T-helper 17 cell (primary cell): Measurements from ENCODE around the gene GSDME. TPM values are rescaled to one million over a fixed set of nuclear protein-coding genes. Genes with fewer than 3 reads are reported as not detected.

Experiments used
- ATAC-seq: fragments of 150-1000 bp; cut with Tn5 transposase; 2 replicates; pipeline ENCODE4 v1.10.0; 2021; ENCODE audit warnings: mild to moderate bottlenecking, moderate library complexity
- DNase-seq, 3 donors: peaks; one replicate each; pipeline versions ENCODE4 v3.0.0 to v3.0.0-alpha.2; 2020 to 2021
- H3K9me3 ChIP-seq: one replicate; pipeline ENCODE4 v1.7.0; 2013; ENCODE audit warnings: low read length, mild to moderate bottlenecking; ENCODE audit not compliant: control insufficient read depth, poor library complexity, severe bottlenecking
- H3K27ac Mint-ChIP-seq: one replicate; pipeline ENCODE4 v1.8.0; 2022; ENCODE audit warnings: mild to moderate bottlenecking, moderate library complexity, mixed read lengths
- H3K27me3 Mint-ChIP-seq: one replicate; pipeline ENCODE4 v1.8.0; 2022; ENCODE audit warnings: mixed read lengths
- H3K36me3 Mint-ChIP-seq: one replicate; pipeline ENCODE4 v1.8.0; 2022; ENCODE audit warnings: low read depth, mixed read lengths
- H3K4me1 Mint-ChIP-seq: one replicate; pipeline ENCODE4 v1.8.0; 2022; ENCODE audit warnings: mild to moderate bottlenecking, mixed read lengths
- H3K4me3 Mint-ChIP-seq: one replicate; pipeline ENCODE4 v1.8.0; 2022; ENCODE audit warnings: mild to moderate bottlenecking, moderate library complexity, mixed read lengths
- total RNA-seq, 4 donors: library from RNA in 2 of 4; stranded (reverse) in 2 of 4; gene quantifications; one replicate each; pipeline ENCODE4 v1.2.3 and lab custom pipeline; 2022 to 2026

The GSDME gene
- total RNA-seq, 2 donors from 2014 or later, result 0.75 TPM; not detected in 1

DNA sequence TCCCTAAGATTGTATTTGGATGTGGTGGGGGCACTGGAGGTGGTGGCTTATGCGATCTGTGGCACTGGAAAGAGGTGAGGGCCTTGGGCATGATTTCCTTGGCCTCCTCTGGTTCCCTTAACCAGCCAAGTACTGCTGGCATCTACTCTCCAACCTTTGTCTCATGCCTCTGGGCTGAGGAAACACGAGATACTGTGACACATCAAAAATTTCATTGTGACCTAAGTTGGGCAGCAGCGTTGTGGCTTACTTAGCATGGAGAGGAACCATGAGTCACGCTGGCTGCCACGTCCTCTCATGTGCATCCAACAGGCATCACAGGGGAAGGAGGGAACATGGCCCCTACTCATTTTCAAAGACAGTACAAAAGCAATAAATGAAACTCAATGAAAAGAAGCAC, 29.7 kb upstream of the GSDME start:
- Mint-ChIP-seq H3K4me1 (no peaks in the 10 kb centered on the region), H3K36me3 (peaks cover 2% of the 10 kb centered on the region), H3K4me3 (no peak overlapping the region), H3K27ac (no peak overlapping the region), H3K27me3 (no peaks in the 10 kb centered on the region)
- DNase-seq (no peak), ATAC-seq (peak; percentile 21)
- H3K9me3 ChIP-seq, result no peaks in the 10 kb centered on the region

DNA sequence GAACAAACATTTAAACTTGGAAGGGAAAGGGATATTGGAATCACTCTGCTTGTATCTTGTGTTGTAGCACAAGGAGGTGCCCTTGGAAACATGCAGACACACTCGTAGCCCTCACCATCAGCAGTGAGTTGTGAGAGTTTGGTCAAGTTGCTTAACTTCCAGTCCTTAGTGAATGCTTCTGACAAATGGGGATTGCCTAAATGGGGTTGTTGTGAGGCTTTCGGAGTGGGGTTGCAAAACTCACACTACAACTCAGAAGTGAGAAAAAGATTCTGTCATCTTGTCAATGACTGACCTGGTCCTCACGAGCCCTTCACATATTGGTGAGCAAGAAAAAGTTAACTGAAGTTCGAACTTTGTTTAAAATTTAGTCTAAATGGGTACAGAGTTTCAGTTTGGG, 29.0 kb upstream of the GSDME start:
- Mint-ChIP-seq H3K4me1 (no peaks in the 10 kb centered on the region), H3K27me3 (no peaks in the 10 kb centered on the region), H3K27ac (no peak overlapping the region), H3K4me3 (no peak overlapping the region), H3K36me3 (peaks cover 2% of the 10 kb centered on the region)
- ATAC-seq (no peak), DNase-seq (no peak)
- H3K9me3 ChIP-seq, result no peaks in the 10 kb centered on the region

GRCh38 chr7:24784277-24784676, 27.0 kb upstream of the GSDME start:
- no peaks in the 10 kb centered on the region for H3K27me3 Mint-ChIP-seq
- H3K4me3 Mint-ChIP-seq, result no peak overlapping the region
- ATAC-seq (no peak), DNase-seq (no peak)
- peaks cover 2% of the 10 kb centered on the region for H3K36me3 Mint-ChIP-seq
- no peaks in the 10 kb centered on the region for H3K4me1 Mint-ChIP-seq
- peak overlapping the region; percentile 41 for H3K27ac Mint-ChIP-seq
- no peaks in the 10 kb centered on the region for H3K9me3 ChIP-seq

DNA sequence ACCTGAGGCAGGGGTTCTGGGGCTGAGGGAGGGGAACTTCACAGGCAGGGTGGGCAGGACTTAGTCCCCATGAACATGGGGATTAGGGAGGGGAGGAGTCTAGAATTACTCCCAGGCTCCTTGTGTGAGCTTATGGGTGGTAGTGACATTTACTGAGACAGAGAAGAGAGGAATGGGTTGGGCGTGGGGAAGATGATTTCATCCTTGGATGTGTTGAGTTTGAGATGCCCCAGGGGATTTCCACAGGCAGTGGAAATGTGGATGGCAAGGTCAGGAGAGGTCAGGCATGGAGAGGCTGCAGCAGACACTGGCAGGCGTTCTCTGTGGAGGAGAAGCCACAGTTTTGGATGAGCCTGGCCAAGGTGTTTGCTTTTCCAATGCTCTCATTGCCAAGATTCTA, 26.4 kb upstream of the GSDME start:
- Mint-ChIP-seq H3K36me3 (peaks cover 2% of the 10 kb centered on the region), H3K4me1 (no peaks in the 10 kb centered on the region)

GRCh38 chr7:24781106-24781505, 23.8 kb upstream of the GSDME start:
- H3K4me3 Mint-ChIP-seq, result no peak overlapping the region
- no peaks in the 10 kb centered on the region for H3K27me3 Mint-ChIP-seq
- H3K36me3 Mint-ChIP-seq, result peaks cover 2% of the 10 kb centered on the region
- H3K4me1 Mint-ChIP-seq, result peaks cover 2% of the 10 kb centered on the region
- DNase-seq (no peak), ATAC-seq (no peak)
- no peaks in the 10 kb centered on the region for H3K9me3 ChIP-seq
- peak overlapping the region; percentile 14 for H3K27ac Mint-ChIP-seq

More for the DNA sequence above, 26.4 kb upstream of the GSDME start:
- no peaks in the 10 kb centered on the region for H3K9me3 ChIP-seq
- ATAC-seq, result no peak
- H3K4me3 Mint-ChIP-seq, result no peak overlapping the region
- no peak overlapping the region for H3K27ac Mint-ChIP-seq
- DNase-seq, result no peak
- no peaks in the 10 kb centered on the region for H3K27me3 Mint-ChIP-seq

DNA sequence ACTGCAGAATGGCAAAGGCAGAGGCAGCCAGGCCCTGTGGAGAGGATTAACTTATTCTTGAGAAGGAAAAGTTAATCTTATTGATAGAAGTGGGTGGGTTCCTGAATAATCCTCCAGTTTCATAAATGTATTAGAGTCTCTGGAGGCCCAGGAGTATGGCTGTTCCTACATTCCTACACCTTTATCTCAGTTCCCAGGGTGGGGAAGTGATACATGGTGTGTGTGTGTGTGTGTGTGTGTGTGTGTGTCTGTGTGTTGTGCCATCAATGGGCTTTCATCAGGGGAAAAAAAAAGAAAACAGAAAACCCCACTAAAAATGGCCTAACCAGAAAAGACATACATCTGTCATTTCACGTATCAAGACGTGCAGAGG, 22.0 kb upstream of the GSDME start:
- H3K27ac Mint-ChIP-seq, result no peak overlapping the region
- ATAC-seq, result no peak
- H3K9me3 ChIP-seq, result no peaks in the 10 kb centered on the region
- H3K4me1 Mint-ChIP-seq, result peaks cover 2% of the 10 kb centered on the region
- no peaks in the 10 kb centered on the region for H3K27me3 Mint-ChIP-seq
- DNase-seq, result no peak
- H3K4me3 Mint-ChIP-seq, result no peak overlapping the region
- H3K36me3 Mint-ChIP-seq, result peaks cover 2% of the 10 kb centered on the region

GRCh38 chr7:24778543-24779282, 21.4 kb upstream of the GSDME start:
- peaks cover 2% of the 10 kb centered on the region for H3K4me1 Mint-ChIP-seq
- DNase-seq, result no peak
- ATAC-seq, result no peak
- no peak overlapping the region for H3K4me3 Mint-ChIP-seq
- no peaks in the 10 kb centered on the region for H3K27me3 Mint-ChIP-seq
- H3K9me3 ChIP-seq, result no peaks in the 10 kb centered on the region
- H3K27ac Mint-ChIP-seq, result no peak overlapping the region
- H3K36me3 Mint-ChIP-seq, result peaks cover under 1% of the 10 kb centered on the region

DNA sequence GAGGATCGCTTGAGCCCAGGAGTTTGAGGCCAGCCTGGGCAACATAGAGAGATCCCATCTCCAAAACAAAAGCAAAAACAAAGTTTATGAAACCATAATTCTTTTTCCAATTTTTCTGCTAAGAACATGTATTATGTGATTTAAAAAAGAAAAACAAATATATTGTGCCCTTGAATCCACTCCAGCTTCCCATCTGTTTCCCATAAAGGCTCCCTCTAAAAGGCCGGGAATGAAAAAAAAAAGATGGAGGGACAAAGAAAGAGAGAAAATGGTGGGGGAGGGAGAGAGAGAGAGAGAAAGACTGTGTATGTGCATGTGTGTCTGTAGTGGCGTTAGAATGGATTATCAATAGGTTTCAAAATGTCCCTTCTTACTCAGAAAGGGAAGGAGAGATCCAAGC, 20.5 kb upstream of the GSDME start:
- Mint-ChIP-seq H3K27ac (no peak overlapping the region), H3K27me3 (no peaks in the 10 kb centered on the region)
- ATAC-seq, result no peak

GRCh38 chr7:24773646-24774045, 16.4 kb upstream of the GSDME start:
- H3K36me3 Mint-ChIP-seq, result no peaks in the 10 kb centered on the region
- ATAC-seq (no peak), DNase-seq (no peak)
- peaks cover 2% of the 10 kb centered on the region for H3K4me1 Mint-ChIP-seq
- H3K27me3 Mint-ChIP-seq, result peaks cover 6% of the 10 kb centered on the region
- no peaks in the 10 kb centered on the region for H3K9me3 ChIP-seq
- no peak overlapping the region for H3K4me3 Mint-ChIP-seq
- H3K27ac Mint-ChIP-seq, result no peak overlapping the region

More for the DNA sequence above, 20.5 kb upstream of the GSDME start:
- no peaks in the 10 kb centered on the region for H3K9me3 ChIP-seq
- DNase-seq, result no peak
- Mint-ChIP-seq H3K36me3 (no peaks in the 10 kb centered on the region), H3K4me3 (no peak overlapping the region), H3K4me1 (peaks cover 2% of the 10 kb centered on the region)

DNA sequence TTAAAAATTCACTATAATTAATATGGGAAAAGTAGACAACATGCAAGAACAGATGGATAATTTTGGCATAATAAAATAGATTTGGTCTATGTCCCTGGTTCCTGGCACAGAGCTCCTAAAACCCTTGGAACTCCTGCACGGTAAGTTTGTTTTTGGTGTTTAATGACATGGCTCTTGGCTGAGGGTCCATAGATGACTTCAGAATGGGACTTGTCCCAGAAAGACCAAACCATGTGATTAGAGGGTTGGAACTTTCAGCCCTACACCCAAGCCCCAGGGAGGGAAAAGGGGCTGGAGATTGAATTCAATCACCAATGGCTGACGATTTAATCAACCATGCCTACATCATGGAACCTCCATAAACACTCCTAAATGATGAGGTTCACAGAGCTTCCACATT, 12.6 kb upstream of the GSDME start:
- H3K27ac Mint-ChIP-seq, result no peak overlapping the region
- ATAC-seq (no peak), DNase-seq (no peak)
- no peaks in the 10 kb centered on the region for H3K4me1 Mint-ChIP-seq
- H3K36me3 Mint-ChIP-seq, result peaks cover 2% of the 10 kb centered on the region
- H3K9me3 ChIP-seq, result no peaks in the 10 kb centered on the region
- no peak overlapping the region for H3K4me3 Mint-ChIP-seq
- peaks cover 27% of the 10 kb centered on the region for H3K27me3 Mint-ChIP-seq

- H3K27me3 Mint-ChIP-seq, result peaks cover 32% of the 10 kb centered on the region
- no peaks in the 10 kb centered on the region for H3K4me1 Mint-ChIP-seq
- ATAC-seq (no peak), DNase-seq (no peak)
- H3K9me3 ChIP-seq, result no peaks in the 10 kb centered on the region
- H3K36me3 Mint-ChIP-seq, result peaks cover 2% of the 10 kb centered on the region
- no peak overlapping the region for H3K4me3 Mint-ChIP-seq
- no peak overlapping the region for H3K27ac Mint-ChIP-seq
Observed at GRCh38 chr7:24769014-24769830, 12.0 kb upstream of the GSDME start.

- Mint-ChIP-seq H3K36me3 (peaks cover 2% of the 10 kb centered on the region), H3K27ac (no peak overlapping the region), H3K4me3 (no peak overlapping the region), H3K27me3 (peaks cover 43% of the 10 kb centered on the region), H3K4me1 (no peaks in the 10 kb centered on the region)
- DNase-seq, result no peak
- H3K9me3 ChIP-seq, result no peaks in the 10 kb centered on the region
- no peak for ATAC-seq
Observed at GRCh38 chr7:24767878-24768569, 10.8 kb upstream of the GSDME start.

DNA sequence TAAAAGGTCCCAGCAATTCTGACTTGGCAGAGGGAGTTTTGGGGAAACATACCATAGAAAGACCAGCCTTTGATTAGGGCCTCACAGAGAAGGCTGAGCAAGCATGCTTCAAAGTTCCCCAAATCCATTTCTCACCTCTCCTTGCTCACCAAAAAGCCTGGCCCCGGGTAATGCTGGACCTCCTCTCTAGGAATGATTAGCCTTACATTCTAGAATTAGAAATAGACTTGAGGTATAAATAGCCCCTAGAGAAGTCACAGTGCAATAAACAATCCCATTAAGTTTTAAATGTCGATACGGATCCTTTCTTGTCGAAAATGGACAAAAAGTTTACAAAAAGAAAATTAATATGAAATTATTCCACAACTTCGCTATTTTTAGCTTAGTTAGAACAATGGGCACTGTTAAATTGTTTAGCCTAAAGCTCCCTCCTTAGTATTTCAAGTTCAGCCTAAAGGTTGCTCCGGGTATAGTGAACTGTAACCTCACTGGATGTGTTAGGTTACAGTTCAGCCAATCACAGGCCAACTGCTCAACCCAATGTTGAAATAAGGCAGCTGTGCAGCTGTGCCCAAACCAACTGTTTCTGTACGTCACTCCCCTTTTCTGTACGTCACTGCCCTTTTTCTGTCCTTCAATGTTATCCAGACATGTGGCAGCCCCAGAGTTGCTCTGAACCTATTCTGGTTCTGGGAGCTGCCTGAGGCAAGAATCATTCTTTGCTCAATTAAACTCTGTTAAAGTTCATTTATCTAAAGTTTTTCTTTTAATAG, 7.9 kb upstream of the GSDME start:
- H3K36me3 Mint-ChIP-seq, result peaks cover 2% of the 10 kb centered on the region
- no peak overlapping the region for H3K4me3 Mint-ChIP-seq
- H3K27me3 Mint-ChIP-seq, result peaks cover 60% of the 10 kb centered on the region
- DNase-seq (no peak), ATAC-seq (no peak)
- H3K27ac Mint-ChIP-seq, result no peak overlapping the region
- H3K9me3 ChIP-seq, result no peaks in the 10 kb centered on the region
- H3K4me1 Mint-ChIP-seq, result no peaks in the 10 kb centered on the region
